Liver (tissue), 3 donors: ENCODE results near the gene IFT122.

ENCODE experiments used
- RAD21 ChIP-seq, 2 donors: IDR thresholded peaks; 2 replicates each; pipeline ENCODE4 v1.6.1; 2016; ENCODE audit warnings: antibody characterized with exemption in 2 of 2, mild to moderate bottlenecking in 2 of 2
- REST ChIP-seq: IDR thresholded peaks from 2 replicates; pipeline ENCODE4 v1.6.1; 2016; ENCODE audit warnings: antibody characterized with exemption, mild to moderate bottlenecking
- TAF1 ChIP-seq: conservative IDR thresholded peaks from 2 replicates; pipeline ENCODE4 v1.6.1; 2016; ENCODE audit warnings: antibody characterized with exemption, mild to moderate bottlenecking
- YY1 ChIP-seq: IDR thresholded peaks from 2 replicates; pipeline ENCODE4 v1.6.1; 2016; ENCODE audit warnings: antibody characterized with exemption, mild to moderate bottlenecking
- TF ChIP-seq, protein P1 (sequence below): fragments of 150-350 bp; IDR thresholded peaks from 2 replicates; pipeline ENCODE4 v1.5.1; 2017; ENCODE audit warnings: improper control_type of control experiment, low read depth, low read length; ENCODE audit not compliant: missing input control
- donor health status: healthy.
- donor health status: healthy.

GRCh38 chr3:129564981-129565644 lies 125.1 kb downstream of the IFT122 start:
- TF ChIP-seq, protein P1, sequence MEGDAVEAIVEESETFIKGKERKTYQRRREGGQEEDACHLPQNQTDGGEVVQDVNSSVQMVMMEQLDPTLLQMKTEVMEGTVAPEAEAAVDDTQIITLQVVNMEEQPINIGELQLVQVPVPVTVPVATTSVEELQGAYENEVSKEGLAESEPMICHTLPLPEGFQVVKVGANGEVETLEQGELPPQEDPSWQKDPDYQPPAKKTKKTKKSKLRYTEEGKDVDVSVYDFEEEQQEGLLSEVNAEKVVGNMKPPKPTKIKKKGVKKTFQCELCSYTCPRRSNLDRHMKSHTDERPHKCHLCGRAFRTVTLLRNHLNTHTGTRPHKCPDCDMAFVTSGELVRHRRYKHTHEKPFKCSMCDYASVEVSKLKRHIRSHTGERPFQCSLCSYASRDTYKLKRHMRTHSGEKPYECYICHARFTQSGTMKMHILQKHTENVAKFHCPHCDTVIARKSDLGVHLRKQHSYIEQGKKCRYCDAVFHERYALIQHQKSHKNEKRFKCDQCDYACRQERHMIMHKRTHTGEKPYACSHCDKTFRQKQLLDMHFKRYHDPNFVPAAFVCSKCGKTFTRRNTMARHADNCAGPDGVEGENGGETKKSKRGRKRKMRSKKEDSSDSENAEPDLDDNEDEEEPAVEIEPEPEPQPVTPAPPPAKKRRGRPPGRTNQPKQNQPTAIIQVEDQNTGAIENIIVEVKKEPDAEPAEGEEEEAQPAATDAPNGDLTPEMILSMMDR: no peak
- no peak for TF ChIP-seq RAD21 (IDR thresholded peaks at IDR 0.05)
- no peak for TF ChIP-seq YY1
- no peak for TF ChIP-seq REST
- TF ChIP-seq TAF1: no peak
